ENCODE measurements around the gene PRKN.

PRKN gene

GRCh38 chr6:162336359-162336758 lies 391.2 kb downstream of the PRKN start:
- Histone ChIP-seq H3K9me3 (ENCODE audit: control insufficient read depth in 5 of 5, low read length in 5 of 5) (peaks cover 0 to 6% (median 5%) of the 10 kb centered on the region in 5 donors), H3K4me1 (ENCODE audit: control insufficient read depth in 5 of 5, insufficient read depth in 5 of 5, low read length in 5 of 5) (peaks cover 0 to 9% (median 0%) of the 10 kb centered on the region in 5 donors), H3K36me3 (ENCODE audit: control insufficient read depth in 5 of 5, insufficient read depth in 5 of 5, low read length in 5 of 5) (no peaks in the 10 kb centered on the region), H3K9ac (ENCODE audit: low read length in 5 of 5) (no peak overlapping the region), H3K27me3 (ENCODE audit: control insufficient read depth in 5 of 5, insufficient read depth in 4 of 5, low read length in 5 of 5) (no peaks in the 10 kb centered on the region), H3K27ac (ENCODE audit: low read depth, low read length) (no peak overlapping the region), H3K4me3 (ENCODE audit: low read depth in 1 of 5, low read length in 5 of 5) (no peak overlapping the region)

GRCh38 chr6:162332365-162332764 lies 395.2 kb downstream of the PRKN start:
- no peak overlapping the region for H3K4me3 ChIP-seq (ENCODE audit: low read depth in 1 of 5, low read length in 5 of 5)
- H3K4me1 ChIP-seq (ENCODE audit: control insufficient read depth in 5 of 5, insufficient read depth in 5 of 5, low read length in 5 of 5), result peaks cover 0 to 9% (median 0%) of the 10 kb centered on the region in 5 donors
- no peak overlapping the region for H3K9ac ChIP-seq (ENCODE audit: low read length in 5 of 5)
- H3K9me3 ChIP-seq (ENCODE audit: control insufficient read depth in 5 of 5, low read length in 5 of 5), result peaks cover 0 to 6% (median 5%) of the 10 kb centered on the region in 5 donors
- H3K27me3 ChIP-seq (ENCODE audit: control insufficient read depth in 5 of 5, insufficient read depth in 4 of 5, low read length in 5 of 5), result no peaks in the 10 kb centered on the region
- no peak overlapping the region for H3K27ac ChIP-seq (ENCODE audit: low read depth, low read length)
- H3K36me3 ChIP-seq (ENCODE audit: control insufficient read depth in 5 of 5, insufficient read depth in 5 of 5, low read length in 5 of 5), result no peaks in the 10 kb centered on the region

GRCh38 chr6:162331911-162332310 lies 395.7 kb downstream of the PRKN start:
- H3K4me1 ChIP-seq (ENCODE audit: control insufficient read depth in 5 of 5, insufficient read depth in 5 of 5, low read length in 5 of 5), result peaks cover 0 to 9% (median 0%) of the 10 kb centered on the region in 5 donors
- H3K9me3 ChIP-seq (ENCODE audit: control insufficient read depth in 5 of 5, low read length in 5 of 5), result peaks cover 0 to 6% (median 5%) of the 10 kb centered on the region in 5 donors
- H3K9ac ChIP-seq (ENCODE audit: low read length in 5 of 5), result no peak overlapping the region
- no peaks in the 10 kb centered on the region for H3K27me3 ChIP-seq (ENCODE audit: control insufficient read depth in 5 of 5, insufficient read depth in 4 of 5, low read length in 5 of 5)
- H3K4me3 ChIP-seq (ENCODE audit: low read depth in 1 of 5, low read length in 5 of 5), result no peak overlapping the region
- H3K27ac ChIP-seq (ENCODE audit: low read depth, low read length), result no peak overlapping the region
- H3K36me3 ChIP-seq (ENCODE audit: control insufficient read depth in 5 of 5, insufficient read depth in 5 of 5, low read length in 5 of 5), result no peaks in the 10 kb centered on the region

- H3K9me3 ChIP-seq (ENCODE audit: control insufficient read depth in 5 of 5, low read length in 5 of 5), result peaks cover 0 to 9% (median 3%) of the 10 kb centered on the region in 5 donors
- no peaks in the 10 kb centered on the region for H3K4me1 ChIP-seq (ENCODE audit: control insufficient read depth in 5 of 5, insufficient read depth in 5 of 5, low read length in 5 of 5)
- H3K27me3 ChIP-seq (ENCODE audit: control insufficient read depth in 5 of 5, insufficient read depth in 4 of 5, low read length in 5 of 5), result no peaks in the 10 kb centered on the region
- no peaks in the 10 kb centered on the region for H3K36me3 ChIP-seq (ENCODE audit: control insufficient read depth in 5 of 5, insufficient read depth in 5 of 5, low read length in 5 of 5)
- H3K4me3 ChIP-seq (ENCODE audit: low read depth in 1 of 5, low read length in 5 of 5), result no peak overlapping the region
- H3K9ac ChIP-seq (ENCODE audit: low read length in 5 of 5), result no peak overlapping the region
- no peak overlapping the region for H3K27ac ChIP-seq (ENCODE audit: low read depth, low read length)
Observed at GRCh38 chr6:162325826-162326225, 401.7 kb downstream of the PRKN start.

- Histone ChIP-seq H3K27me3 (ENCODE audit: control insufficient read depth in 5 of 5, insufficient read depth in 4 of 5, low read length in 5 of 5) (no peaks in the 10 kb centered on the region), H3K4me3 (ENCODE audit: low read depth in 1 of 5, low read length in 5 of 5) (no peak overlapping the region), H3K9me3 (ENCODE audit: control insufficient read depth in 5 of 5, low read length in 5 of 5) (peaks cover 0 to 12% (median 3%) of the 10 kb centered on the region in 5 donors), H3K36me3 (ENCODE audit: control insufficient read depth in 5 of 5, insufficient read depth in 5 of 5, low read length in 5 of 5) (no peaks in the 10 kb centered on the region), H3K9ac (ENCODE audit: low read length in 5 of 5) (no peak overlapping the region), H3K4me1 (ENCODE audit: control insufficient read depth in 5 of 5, insufficient read depth in 5 of 5, low read length in 5 of 5) (no peaks in the 10 kb centered on the region), H3K27ac (ENCODE audit: low read depth, low read length) (no peak overlapping the region)
Observed at GRCh38 chr6:162325051-162325450, 402.5 kb downstream of the PRKN start.

- Histone ChIP-seq H3K9me3 (ENCODE audit: control insufficient read depth in 5 of 5, low read length in 5 of 5) (no peaks in the 10 kb centered on the region), H3K27me3 (ENCODE audit: control insufficient read depth in 5 of 5, insufficient read depth in 4 of 5, low read length in 5 of 5) (no peaks in the 10 kb centered on the region), H3K36me3 (ENCODE audit: control insufficient read depth in 5 of 5, insufficient read depth in 5 of 5, low read length in 5 of 5) (no peaks in the 10 kb centered on the region), H3K9ac (ENCODE audit: low read length in 5 of 5) (no peak overlapping the region), H3K4me3 (ENCODE audit: low read depth in 1 of 5, low read length in 5 of 5) (no peak overlapping the region), H3K27ac (ENCODE audit: low read depth, low read length) (no peak overlapping the region), H3K4me1 (ENCODE audit: control insufficient read depth in 5 of 5, insufficient read depth in 5 of 5, low read length in 5 of 5) (no peaks in the 10 kb centered on the region)
Observed at GRCh38 chr6:162315291-162315690, 412.3 kb downstream of the PRKN start.

- H3K4me3 ChIP-seq (ENCODE audit: low read depth in 1 of 5, low read length in 5 of 5), result no peak overlapping the region
- no peaks in the 10 kb centered on the region for H3K9me3 ChIP-seq (ENCODE audit: control insufficient read depth in 5 of 5, low read length in 5 of 5)
- H3K9ac ChIP-seq (ENCODE audit: low read length in 5 of 5), result no peak overlapping the region
- H3K4me1 ChIP-seq (ENCODE audit: control insufficient read depth in 5 of 5, insufficient read depth in 5 of 5, low read length in 5 of 5), result no peaks in the 10 kb centered on the region
- no peak overlapping the region for H3K27ac ChIP-seq (ENCODE audit: low read depth, low read length)
- no peaks in the 10 kb centered on the region for H3K27me3 ChIP-seq (ENCODE audit: control insufficient read depth in 5 of 5, insufficient read depth in 4 of 5, low read length in 5 of 5)
- H3K36me3 ChIP-seq (ENCODE audit: control insufficient read depth in 5 of 5, insufficient read depth in 5 of 5, low read length in 5 of 5), result no peaks in the 10 kb centered on the region
Observed at GRCh38 chr6:162313922-162314660, 413.5 kb downstream of the PRKN start.

GRCh38 chr6:162307865-162308264 lies 419.7 kb downstream of the PRKN start:
- H3K9me3 ChIP-seq (ENCODE audit: control insufficient read depth in 5 of 5, low read length in 5 of 5), result no peaks in the 10 kb centered on the region
- no peak overlapping the region for H3K27ac ChIP-seq (ENCODE audit: low read depth, low read length)
- H3K4me1 ChIP-seq (ENCODE audit: control insufficient read depth in 5 of 5, insufficient read depth in 5 of 5, low read length in 5 of 5), result no peaks in the 10 kb centered on the region
- H3K36me3 ChIP-seq (ENCODE audit: control insufficient read depth in 5 of 5, insufficient read depth in 5 of 5, low read length in 5 of 5), result no peaks in the 10 kb centered on the region
- H3K4me3 ChIP-seq (ENCODE audit: low read depth in 1 of 5, low read length in 5 of 5), result no peak overlapping the region
- H3K27me3 ChIP-seq (ENCODE audit: control insufficient read depth in 5 of 5, insufficient read depth in 4 of 5, low read length in 5 of 5), result no peaks in the 10 kb centered on the region
- no peak overlapping the region for H3K9ac ChIP-seq (ENCODE audit: low read length in 5 of 5)

GRCh38 chr6:162306616-162307015 lies 420.9 kb downstream of the PRKN start:
- Histone ChIP-seq H3K4me1 (ENCODE audit: control insufficient read depth in 5 of 5, insufficient read depth in 5 of 5, low read length in 5 of 5) (no peaks in the 10 kb centered on the region), H3K9me3 (ENCODE audit: control insufficient read depth in 5 of 5, low read length in 5 of 5) (no peaks in the 10 kb centered on the region), H3K9ac (ENCODE audit: low read length in 5 of 5) (no peak overlapping the region), H3K4me3 (ENCODE audit: low read depth in 1 of 5, low read length in 5 of 5) (no peak overlapping the region), H3K27ac (ENCODE audit: low read depth, low read length) (no peak overlapping the region), H3K27me3 (ENCODE audit: control insufficient read depth in 5 of 5, insufficient read depth in 4 of 5, low read length in 5 of 5) (no peaks in the 10 kb centered on the region), H3K36me3 (ENCODE audit: control insufficient read depth in 5 of 5, insufficient read depth in 5 of 5, low read length in 5 of 5) (no peaks in the 10 kb centered on the region)

- Histone ChIP-seq H3K36me3 (ENCODE audit: control insufficient read depth in 5 of 5, insufficient read depth in 5 of 5, low read length in 5 of 5) (no peaks in the 10 kb centered on the region), H3K27me3 (ENCODE audit: control insufficient read depth in 5 of 5, insufficient read depth in 4 of 5, low read length in 5 of 5) (no peaks in the 10 kb centered on the region), H3K4me3 (ENCODE audit: low read depth in 1 of 5, low read length in 5 of 5) (no peak overlapping the region), H3K27ac (ENCODE audit: low read depth, low read length) (no peak overlapping the region), H3K9me3 (ENCODE audit: control insufficient read depth in 5 of 5, low read length in 5 of 5) (no peaks in the 10 kb centered on the region), H3K4me1 (ENCODE audit: control insufficient read depth in 5 of 5, insufficient read depth in 5 of 5, low read length in 5 of 5) (no peaks in the 10 kb centered on the region), H3K9ac (ENCODE audit: low read length in 5 of 5) (no peak overlapping the region)
Observed at GRCh38 chr6:162301128-162301527, 426.4 kb downstream of the PRKN start.
